ENCODE results near the gene S1PR3.

S1PR3 gene

GRCh38 chr9:89039104-89039465, 47.8 kb downstream of the S1PR3 start:
- no peak for DNase-seq

- DNase-seq: no peak
Observed at GRCh38 chr9:89039664-89040063, 48.4 kb downstream of the S1PR3 start.

DNA sequence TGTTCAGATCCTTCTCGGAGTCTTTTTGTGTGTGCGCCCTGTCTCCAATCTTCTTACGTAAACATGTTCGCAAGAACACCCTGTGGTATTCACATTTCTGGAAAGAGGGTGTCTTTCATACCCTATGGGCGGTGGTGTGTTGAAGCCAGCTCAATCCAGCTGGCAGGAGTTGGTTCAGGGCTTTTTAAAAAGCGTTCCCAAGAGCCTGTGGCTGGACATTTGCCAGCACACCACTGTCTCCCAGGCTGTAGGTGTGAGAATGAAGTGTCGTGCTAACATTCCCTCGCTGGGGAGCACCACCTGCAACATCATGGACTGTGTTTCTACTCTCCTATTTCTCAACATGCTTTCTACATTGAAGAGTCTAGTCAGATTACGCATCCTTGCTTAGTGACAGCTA, 51.7 kb downstream of the S1PR3 start:
- DNase-seq: no peak

DNA sequence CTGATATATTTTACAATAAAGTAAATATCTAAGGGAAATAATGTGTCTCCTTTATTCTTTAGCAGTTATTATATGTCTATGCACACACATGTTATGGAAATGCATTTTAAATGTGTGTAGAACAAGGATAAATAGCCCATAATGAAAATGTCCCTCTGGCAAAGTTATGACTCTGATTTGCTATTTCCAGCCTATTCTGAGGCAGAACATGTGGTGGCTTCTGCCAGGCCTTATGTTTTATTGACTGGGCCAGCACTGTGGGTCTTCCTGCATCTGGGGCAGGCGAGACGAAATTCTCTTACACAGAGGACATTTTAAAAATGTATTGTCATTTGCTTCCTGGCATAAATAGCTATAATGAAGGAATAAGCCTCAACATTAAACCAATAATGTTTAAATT, 52.8 kb downstream of the S1PR3 start:
- no peak for DNase-seq

DNA sequence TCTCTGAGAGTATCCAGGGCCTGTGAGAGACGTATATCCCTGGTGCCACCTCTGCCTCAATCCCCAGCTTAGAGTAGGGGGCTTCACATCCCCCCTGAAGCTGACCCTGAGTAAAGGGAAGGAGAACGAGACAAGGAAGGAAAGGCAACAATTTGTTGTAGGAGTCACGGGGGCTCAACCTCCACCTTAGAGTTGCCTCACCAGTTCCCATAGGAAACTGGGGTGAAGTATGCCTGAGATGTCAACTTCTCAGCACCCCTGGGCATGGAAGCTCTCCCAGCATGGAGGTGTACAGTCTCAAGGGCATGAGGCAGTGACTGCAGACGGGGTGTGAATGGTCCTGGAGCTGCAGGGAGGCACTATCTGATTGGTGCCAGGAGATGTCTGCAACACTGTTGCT, 53.6 kb downstream of the S1PR3 start:
- no peak for DNase-seq

GRCh38 chr9:89046832-89047231, 55.6 kb downstream of the S1PR3 start:
- DNase-seq: no peak

DNA sequence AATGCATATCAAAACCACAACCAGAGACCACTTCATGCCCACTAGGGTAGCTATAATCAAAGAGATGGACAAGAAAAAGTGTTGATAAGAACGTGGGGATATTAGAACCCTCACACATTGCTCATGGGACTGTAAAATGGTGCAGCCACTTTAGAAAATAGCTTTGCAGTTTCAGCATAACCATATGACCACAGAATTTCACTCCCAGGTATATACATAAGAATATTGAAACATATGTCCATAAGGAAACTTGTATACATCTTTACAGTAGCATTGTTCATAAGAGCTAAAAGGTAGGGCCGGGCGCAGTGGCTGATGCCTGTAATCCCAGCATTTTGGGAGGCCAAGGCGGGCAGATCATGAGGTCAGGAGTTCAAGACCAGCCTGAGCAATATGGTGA, 56.4 kb downstream of the S1PR3 start:
- DNase-seq: no peak

DNA sequence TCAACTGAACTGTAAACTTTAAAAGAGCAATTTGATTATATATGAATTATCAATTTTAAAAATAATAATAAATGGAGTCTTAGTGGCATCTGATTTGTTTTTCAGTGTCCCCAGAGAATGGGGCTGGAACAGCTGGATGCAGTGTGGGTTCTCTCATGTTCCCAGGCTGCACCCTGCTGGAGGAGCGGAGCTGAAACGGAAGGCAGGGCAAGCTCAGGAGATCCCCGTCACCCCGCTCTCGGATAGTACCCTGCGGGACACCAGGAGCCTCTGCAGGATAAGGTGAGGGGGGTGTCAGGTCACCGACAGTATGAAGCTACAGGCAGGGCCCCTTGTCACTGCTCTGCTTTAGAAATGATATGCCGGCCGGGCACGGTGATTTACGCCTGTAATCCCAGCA, 57.3 kb downstream of the S1PR3 start:
- no peak for DNase-seq

DNA sequence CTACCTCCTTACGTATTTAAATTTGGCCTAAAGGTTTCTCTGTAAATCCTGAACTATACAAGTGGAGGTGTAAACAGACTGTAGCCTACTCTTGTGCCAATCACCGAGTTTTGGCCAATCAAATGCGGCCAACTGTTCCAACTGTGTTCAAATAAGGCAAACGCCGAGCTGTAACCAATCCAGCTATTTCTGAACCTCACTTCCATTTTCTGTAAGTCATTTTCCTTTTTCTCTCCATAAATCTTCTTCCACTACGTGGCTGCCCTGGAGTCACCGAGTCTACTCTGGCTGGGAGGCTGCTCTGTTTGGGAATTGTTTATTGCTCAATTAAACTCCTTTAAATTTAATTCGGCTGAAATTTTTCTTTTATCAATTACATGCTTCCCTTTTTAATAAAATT, 58.4 kb downstream of the S1PR3 start:
- DNase-seq: no peak

DNA sequence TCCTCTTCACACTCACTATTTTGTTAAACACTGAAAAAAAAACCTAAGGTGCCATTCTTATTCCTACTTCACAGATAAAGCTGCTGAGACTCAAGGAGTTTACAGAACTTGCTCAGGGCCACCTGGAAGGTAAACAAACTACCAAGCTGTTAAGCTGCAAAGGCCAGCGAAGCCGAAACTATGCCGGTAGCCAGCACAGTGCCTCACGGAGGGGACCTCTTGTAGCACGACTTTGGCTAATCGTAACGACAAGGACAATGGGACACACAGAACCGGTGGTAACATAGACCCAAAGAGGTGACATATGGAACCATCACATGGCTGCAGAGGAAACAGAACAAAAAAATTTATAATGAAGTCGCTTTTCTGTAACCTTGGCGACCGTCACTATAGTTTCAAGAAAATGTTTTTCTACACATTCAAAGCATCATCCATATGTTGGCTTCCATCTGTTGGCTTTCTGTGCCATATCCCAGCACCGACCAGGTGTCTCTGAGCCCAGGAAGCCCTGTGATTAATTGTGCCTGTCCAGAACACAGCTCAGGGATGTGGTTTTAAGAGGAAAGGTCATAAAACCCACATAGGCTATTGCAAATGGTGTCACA, 60.3 kb downstream of the S1PR3 start:
- no peak for DNase-seq

- no peak for DNase-seq
Observed at GRCh38 chr9:89052470-89053097, 61.3 kb downstream of the S1PR3 start.

DNA sequence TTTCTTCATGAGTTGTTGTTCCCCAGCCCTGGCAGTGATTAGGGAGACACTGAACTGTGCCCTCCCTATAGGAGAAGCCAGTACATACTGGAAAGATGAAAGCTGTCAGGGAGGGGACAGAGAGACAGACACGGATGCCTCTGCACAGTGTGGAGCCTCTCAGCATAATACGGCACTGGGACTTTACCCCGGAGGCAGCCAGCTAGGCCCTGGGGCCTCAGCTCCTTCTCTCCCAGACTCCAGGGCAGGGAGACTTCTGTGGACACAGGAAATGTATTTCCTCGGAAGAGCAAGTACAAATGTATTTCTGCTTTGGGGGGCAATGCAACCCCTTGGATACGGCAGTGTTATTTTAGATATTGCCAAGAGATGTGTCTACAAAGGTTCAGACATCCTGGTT, 62.0 kb downstream of the S1PR3 start:
- no peak for DNase-seq
